ENCODE results near the gene SERINC5. TPM values are rescaled to one million over a fixed set of nuclear protein-coding genes. Genes with fewer than 3 reads are reported as not detected.

Gene SERINC5
- total RNA-seq, 5 donors from 2014 or later (not counting 1 experiment from before 2014, with no cell fraction given) = 109 to 170 (median 112) TPM

DNA sequence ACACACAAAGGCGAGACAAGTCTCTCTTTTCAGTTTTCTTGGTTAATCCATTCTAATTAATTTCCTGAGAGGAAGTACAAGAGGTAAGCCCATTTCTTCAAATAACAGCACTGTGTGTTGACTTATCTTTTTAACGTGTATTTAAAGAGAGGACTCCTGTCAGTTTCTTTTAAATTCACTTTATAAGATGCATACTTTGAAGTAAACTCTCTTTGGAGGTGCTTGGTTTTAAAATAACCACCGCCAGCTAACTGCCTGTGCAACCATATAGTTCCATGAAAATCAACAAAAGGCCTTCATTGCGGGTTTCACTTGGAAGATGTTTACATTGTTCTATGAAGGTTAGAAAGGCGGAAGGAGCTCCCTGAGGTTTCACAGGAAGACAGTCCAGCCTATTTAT is 13.1 kb upstream of the SERINC5 start:
- Mint-ChIP-seq H3K9me3 (no peaks in the 10 kb centered on the region), H3K27me3 (no peaks in the 10 kb centered on the region), H3K27ac (peak overlapping the region; percentile 97 to 99), H3K4me1 (peaks cover 46 to 53% (median 52%) of the 10 kb centered on the region in 3 donors), H3K4me3 (peak overlapping the region; percentile 41 to 60 (median 42)), H3K36me3 (no peaks in the 10 kb centered on the region)
- no peaks in the 10 kb centered on the region for H3K9me3 ChIP-seq
- no CpG with 5 or more reads among the region's 5 CpGs for WGBS (ENCODE audit: insufficient coverage)
- DNase-seq (peak in 1 of 35 experiments; percentile 28), ATAC-seq (replicated peaks in 1 of 4) (peak in 2 of 4 experiments; percentile 14 to 50)
- no peaks in the 10 kb centered on the region for H3K27me3 ChIP-seq (replicated peaks in 1 of 2; ENCODE audit: control insufficient read depth in 2 of 2, extremely low read depth in 1 of 2, insufficient read depth in 2 of 2, low read length in 1 of 2)
- CTCF ChIA-PET = interaction anchor here (0.5 to 1.5 kb wide), 4 partner anchors 14 to 153 kb away, joined by 3 to 6 read pairs (median 4); partner anchors contain the start of gene SERINC5 (in 1 of the 2)
- H3K27ac ChIP-seq (ENCODE audit: low read length) = peak overlapping the region; percentile 44
- H3K4me3 ChIP-seq (ENCODE audit: control insufficient read depth in 1 of 2, extremely low read depth in 1 of 2, low read length in 1 of 2) = no peak overlapping the region
- H3K36me3 ChIP-seq (ENCODE audit: control insufficient read depth in 2 of 2, extremely low read depth in 1 of 2, insufficient read depth in 1 of 2, low read length in 1 of 2) = no peaks in the 10 kb centered on the region
- H3K4me1 ChIP-seq (ENCODE audit: control insufficient read depth in 1 of 2, extremely low read depth in 1 of 2, insufficient read depth in 2 of 2, low read length in 2 of 2) = peaks cover 31 to 40% of the 10 kb centered on the region in 2 experiments
- POLR2A ChIA-PET = interaction anchor here (0.7 kb wide), 2 partner anchors 12 to 64 kb away, joined by 3 read pairs; no protein-coding TSS in a partner anchor

DNA sequence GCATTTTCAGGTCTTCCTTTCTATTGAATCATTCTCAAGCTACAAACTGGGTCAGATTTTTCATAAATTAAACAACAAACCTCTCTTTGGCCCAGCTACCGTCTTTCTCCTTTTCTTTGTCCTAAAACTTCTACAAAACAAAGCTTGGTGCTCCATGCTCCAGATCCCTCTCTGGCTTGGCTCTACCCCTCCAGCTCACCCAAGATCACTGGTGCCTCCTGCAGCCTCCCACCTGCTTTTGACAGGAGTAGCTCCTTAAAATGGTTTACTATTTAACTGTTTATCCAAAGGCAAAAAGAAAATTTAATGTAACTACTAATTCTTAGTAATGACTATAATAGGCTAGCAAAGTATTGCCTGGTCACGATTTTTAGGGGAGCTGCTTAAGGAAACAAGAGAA is 10.7 kb upstream of the SERINC5 start:
- no peak for ATAC-seq (replicated peaks in 1 of 4)
- Histone ChIP-seq H3K36me3 (ENCODE audit: control insufficient read depth in 2 of 2, extremely low read depth in 1 of 2, insufficient read depth in 1 of 2, low read length in 1 of 2) (no peaks in the 10 kb centered on the region), H3K4me1 (ENCODE audit: control insufficient read depth in 1 of 2, extremely low read depth in 1 of 2, insufficient read depth in 2 of 2, low read length in 2 of 2) (peaks cover 26 to 33% of the 10 kb centered on the region in 2 experiments), H3K9me3 (no peaks in the 10 kb centered on the region), H3K4me3 (ENCODE audit: control insufficient read depth in 1 of 2, extremely low read depth in 1 of 2, low read length in 1 of 2) (no peak overlapping the region), H3K27me3 (replicated peaks in 1 of 2; ENCODE audit: control insufficient read depth in 2 of 2, extremely low read depth in 1 of 2, insufficient read depth in 2 of 2, low read length in 1 of 2) (no peaks in the 10 kb centered on the region), H3K27ac (ENCODE audit: low read length) (no peak overlapping the region)
- no peak for DNase-seq
- H3K36me3 Mint-ChIP-seq = no peaks in the 10 kb centered on the region
- peaks cover 40 to 52% (median 45%) of the 10 kb centered on the region in 3 donors for H3K4me1 Mint-ChIP-seq
- no peak overlapping the region for H3K4me3 Mint-ChIP-seq
- peak overlapping the region; percentile 53 to 84 for H3K27ac Mint-ChIP-seq
- no peaks in the 10 kb centered on the region for H3K27me3 Mint-ChIP-seq
- 100% methylated on average over 1 of the region's 2 CpGs for WGBS (ENCODE audit: insufficient coverage)
- no peaks in the 10 kb centered on the region for H3K9me3 Mint-ChIP-seq
- POLR2A ChIA-PET = interaction anchor here (0.7 to 1.5 kb wide), 3 partner anchors 9 to 62 kb away, joined by 3 to 4 read pairs (median 3); no protein-coding TSS in a partner anchor
- CTCF ChIA-PET = interaction anchor here (1.1 to 1.2 kb wide), 2 partner anchors 9 to 48 kb away, joined by 3 to 4 read pairs; no protein-coding TSS in a partner anchor

DNA sequence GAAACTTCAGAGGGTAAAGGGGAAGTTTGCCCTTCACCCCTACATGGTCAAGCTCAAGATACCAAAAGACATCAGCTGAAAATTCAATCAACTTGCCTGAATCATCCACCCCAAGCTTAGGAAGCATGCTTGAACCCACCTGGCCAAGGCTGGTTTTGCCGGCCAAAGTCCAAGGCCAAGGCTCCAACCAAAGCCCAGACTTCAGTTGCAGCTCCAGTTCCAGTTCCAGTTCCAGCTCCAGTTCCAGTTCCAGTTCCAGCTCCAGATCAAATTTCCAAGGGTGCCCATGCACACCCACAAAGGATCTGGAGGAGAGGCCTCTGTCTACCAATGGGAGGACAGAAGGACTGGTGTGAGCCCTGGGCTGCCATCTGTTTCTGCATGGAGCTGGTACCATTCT is 4.6 kb upstream of the SERINC5 start:
- Mint-ChIP-seq H3K4me1 (peaks cover 16 to 23% (median 22%) of the 10 kb centered on the region in 3 donors), H3K27ac (no peak overlapping the region), H3K4me3 (no peak overlapping the region), H3K36me3 (no peaks in the 10 kb centered on the region), H3K27me3 (no peaks in the 10 kb centered on the region), H3K9me3 (no peaks in the 10 kb centered on the region)
- Histone ChIP-seq H3K9me3 (no peaks in the 10 kb centered on the region), H3K4me1 (ENCODE audit: control insufficient read depth in 1 of 2, extremely low read depth in 1 of 2, insufficient read depth in 2 of 2, low read length in 2 of 2) (peaks cover 5 to 21% of the 10 kb centered on the region in 2 experiments), H3K36me3 (ENCODE audit: control insufficient read depth in 2 of 2, extremely low read depth in 1 of 2, insufficient read depth in 1 of 2, low read length in 1 of 2) (no peaks in the 10 kb centered on the region), H3K4me3 (ENCODE audit: control insufficient read depth in 1 of 2, extremely low read depth in 1 of 2, low read length in 1 of 2) (no peak overlapping the region), H3K27me3 (replicated peaks in 1 of 2; ENCODE audit: control insufficient read depth in 2 of 2, extremely low read depth in 1 of 2, insufficient read depth in 2 of 2, low read length in 1 of 2) (no peaks in the 10 kb centered on the region), H3K27ac (ENCODE audit: low read length) (no peak overlapping the region)
- ChIA-PET POLR2A (no interaction called here), CTCF (no interaction called here)
- DNase-seq (no peak), ATAC-seq (replicated peaks in 1 of 4) (no peak)
- 100% methylated on average over 1 of the region's 1 CpG for WGBS (ENCODE audit: insufficient coverage)

- Histone ChIP-seq H3K4me3 (ENCODE audit: control insufficient read depth in 1 of 2, extremely low read depth in 1 of 2, low read length in 1 of 2) (no peak overlapping the region), H3K27me3 (replicated peaks in 1 of 2; ENCODE audit: control insufficient read depth in 2 of 2, extremely low read depth in 1 of 2, insufficient read depth in 2 of 2, low read length in 1 of 2) (no peaks in the 10 kb centered on the region), H3K9me3 (no peaks in the 10 kb centered on the region), H3K27ac (ENCODE audit: low read length) (no peak overlapping the region), H3K4me1 (ENCODE audit: control insufficient read depth in 1 of 2, extremely low read depth in 1 of 2, insufficient read depth in 2 of 2, low read length in 2 of 2) (peaks cover 5 to 24% of the 10 kb centered on the region in 2 experiments), H3K36me3 (ENCODE audit: control insufficient read depth in 2 of 2, extremely low read depth in 1 of 2, insufficient read depth in 1 of 2, low read length in 1 of 2) (no peaks in the 10 kb centered on the region)
- Mint-ChIP-seq H3K27ac (no peak overlapping the region), H3K9me3 (no peaks in the 10 kb centered on the region), H3K36me3 (peaks cover 3% of the 10 kb centered on the region), H3K4me3 (no peak overlapping the region), H3K4me1 (peaks cover 15 to 21% (median 19%) of the 10 kb centered on the region in 3 donors), H3K27me3 (no peaks in the 10 kb centered on the region)
- ChIA-PET POLR2A (no interaction called here), CTCF (no interaction called here)
- no CpG with 5 or more reads among the region's 6 CpGs for WGBS (ENCODE audit: insufficient coverage)
- ATAC-seq (replicated peaks in 1 of 4) = no peak
- DNase-seq = no peak
These were observed 3.8 kb upstream of the SERINC5 start for GRCh38 chr5:80259511-80260203.

DNA sequence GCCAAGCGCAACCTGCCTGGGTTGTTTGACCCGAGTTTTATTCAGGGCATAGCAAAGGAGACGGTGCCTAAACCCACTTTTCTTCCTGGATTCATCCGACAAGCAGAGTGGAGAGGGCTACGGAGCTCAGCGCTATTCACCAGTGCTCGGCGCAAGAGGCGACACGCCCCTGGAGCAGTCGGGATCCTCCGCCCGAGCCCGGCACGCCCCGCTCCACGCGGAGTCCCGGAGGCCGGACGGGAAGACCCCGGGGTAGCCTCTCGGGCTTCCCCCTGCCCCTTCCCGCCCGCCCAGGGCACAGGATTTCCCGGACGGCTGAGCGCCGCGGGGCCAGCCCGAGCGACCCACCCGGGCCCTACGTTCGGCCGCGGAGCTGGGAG is 427 bp downstream of the SERINC5 start:
- Histone ChIP-seq H3K4me3 (ENCODE audit: control insufficient read depth in 1 of 2, extremely low read depth in 1 of 2, low read length in 1 of 2) (peak overlapping the region; percentile 88 to 97), H3K27me3 (replicated peaks in 1 of 2; ENCODE audit: control insufficient read depth in 2 of 2, extremely low read depth in 1 of 2, insufficient read depth in 2 of 2, low read length in 1 of 2) (no peaks in the 10 kb centered on the region), H3K27ac (ENCODE audit: low read length) (peak overlapping the region; percentile 43), H3K9me3 (no peaks in the 10 kb centered on the region), H3K36me3 (ENCODE audit: control insufficient read depth in 2 of 2, extremely low read depth in 1 of 2, insufficient read depth in 1 of 2, low read length in 1 of 2) (peaks cover 0 to 5% of the 10 kb centered on the region in 2 donors), H3K4me1 (ENCODE audit: control insufficient read depth in 1 of 2, extremely low read depth in 1 of 2, insufficient read depth in 2 of 2, low read length in 2 of 2) (peaks cover 30 to 59% of the 10 kb centered on the region in 2 experiments)
- Mint-ChIP-seq H3K4me3 (peak overlapping the region; percentile 89 to 97 (median 93)), H3K36me3 (peaks cover 29% of the 10 kb centered on the region), H3K27ac (peak overlapping the region; percentile 91), H3K27me3 (no peaks in the 10 kb centered on the region), H3K4me1 (peaks cover 50 to 59% (median 59%) of the 10 kb centered on the region in 3 donors), H3K9me3 (no peaks in the 10 kb centered on the region)
- CTCF ChIA-PET = interaction anchor here in 1 of 2 donors (0.7 to 2.7 kb wide), 7 partner anchors 13 to 164 kb away, joined by 3 to 8 read pairs (median 4); no protein-coding TSS in a partner anchor
- WGBS (ENCODE audit: insufficient coverage) = under 1% methylated on average over 37 of the region's 37 CpGs
- DNase-seq = peak in 6 of 35 experiments; percentile 6 to 34 (median 22)
- POLR2A ChIA-PET = interaction anchor here (0.6 to 1.7 kb wide), 9 partner anchors 11 to 1046 kb away, joined by 3 to 11 read pairs (median 4); no protein-coding TSS in a partner anchor
- peak; percentile 30 to 35 (median 30) for ATAC-seq (replicated peaks in 1 of 4)

- Mint-ChIP-seq H3K9me3 (no peaks in the 10 kb centered on the region), H3K27me3 (no peaks in the 10 kb centered on the region), H3K27ac (peak overlapping the region; percentile 91), H3K4me1 (peaks cover 55 to 64% (median 62%) of the 10 kb centered on the region in 3 donors), H3K4me3 (peak overlapping the region; percentile 89 to 97 (median 93)), H3K36me3 (peaks cover 31% of the 10 kb centered on the region)
- Histone ChIP-seq H3K36me3 (ENCODE audit: control insufficient read depth in 2 of 2, extremely low read depth in 1 of 2, insufficient read depth in 1 of 2, low read length in 1 of 2) (peaks cover 0 to 5% of the 10 kb centered on the region in 2 donors), H3K27ac (ENCODE audit: low read length) (peak overlapping the region; percentile 43), H3K9me3 (no peaks in the 10 kb centered on the region), H3K4me1 (ENCODE audit: control insufficient read depth in 1 of 2, extremely low read depth in 1 of 2, insufficient read depth in 2 of 2, low read length in 2 of 2) (peaks cover 32 to 63% of the 10 kb centered on the region in 2 experiments), H3K4me3 (ENCODE audit: control insufficient read depth in 1 of 2, extremely low read depth in 1 of 2, low read length in 1 of 2) (peak overlapping the region; percentile 88 to 97), H3K27me3 (replicated peaks in 1 of 2; ENCODE audit: control insufficient read depth in 2 of 2, extremely low read depth in 1 of 2, insufficient read depth in 2 of 2, low read length in 1 of 2) (no peaks in the 10 kb centered on the region)
- ATAC-seq (replicated peaks in 1 of 4) = peak in 1 of 4 experiments; percentile 4
- ChIA-PET POLR2A (interaction anchor here (0.9 to 1.7 kb wide), 10 partner anchors 10 to 119 kb away, joined by 3 to 11 read pairs (median 4); no protein-coding TSS in a partner anchor), CTCF (interaction anchor here (0.6 to 2.7 kb wide), 13 partner anchors 14 to 171 kb away, joined by 3 to 8 read pairs (median 4); no protein-coding TSS in a partner anchor)
- 1% methylated on average over 16 of the region's 23 CpGs for WGBS (ENCODE audit: insufficient coverage)
- DNase-seq = peak in 9 of 35 experiments; percentile 8 to 42 (median 23)
These were observed 949 bp downstream of the SERINC5 start for GRCh38 chr5:80254767-80255430.

Measured in T-cell (primary cell).